Smooth muscle cell (in vitro differentiated cells): Measurements from ENCODE around the gene HOMER3. TPM values are rescaled to one million over a fixed set of nuclear protein-coding genes. Genes with fewer than 3 reads are reported as not detected.

Experiments used
- DNase-seq: peaks from one replicate; lab custom pipeline; 2025; ENCODE audit not compliant: unreplicated experiment; lab: John Stamatoyannopoulos, UW
- H2AFZ ChIP-seq: fragments of 200-600 bp; sonication (generic); 2 replicates; pipeline ENCODE4 v1.6.0; 2016; ENCODE audit warnings: antibody characterized with exemption, low read depth, mild to moderate bottlenecking
- H3F3A ChIP-seq: fragments of 200-600 bp; sonication (generic); 2 replicates; pipeline ENCODE4 v1.6.0; 2017; ENCODE audit warnings: antibody characterized with exemption, low read depth
- H3K27ac ChIP-seq: fragments of 200-600 bp; sonication (generic); 2 replicates; pipeline ENCODE4 v1.5.1; 2016; ENCODE audit warnings: low read depth, mild to moderate bottlenecking
- H3K27me3 ChIP-seq: fragments of 200-600 bp; sonication (generic); 2 replicates; pipeline ENCODE4 v1.6.1; 2016; ENCODE audit warnings: low read depth, mild to moderate bottlenecking
- H3K36me3 ChIP-seq: fragments of 200-600 bp; sonication (generic); 2 replicates; pipeline ENCODE4 v1.5.1; 2016; ENCODE audit warnings: low read depth
- H3K4me1 ChIP-seq: fragments of 200-600 bp; sonication (generic); 2 replicates; pipeline ENCODE4 v1.5.1; 2016; ENCODE audit warnings: low read depth
- H3K4me2 ChIP-seq: fragments of 200-600 bp; sonication (generic); 2 replicates; pipeline ENCODE4 v1.6.0; 2016; ENCODE audit warnings: mild to moderate bottlenecking
- H3K4me3 ChIP-seq: fragments of 200-600 bp; sonication (generic); 2 replicates; pipeline ENCODE4 v1.5.1; 2016; ENCODE audit warnings: mild to moderate bottlenecking
- H3K79me2 ChIP-seq: fragments of 200-600 bp; sonication (generic); 2 replicates; pipeline ENCODE4 v1.6.0; 2016; ENCODE audit warnings: low read depth, mild to moderate bottlenecking
- H3K9ac ChIP-seq: fragments of 200-600 bp; sonication (generic); 2 replicates; pipeline ENCODE4 v1.6.0; 2016; ENCODE audit warnings: low read depth
- H3K9me3 ChIP-seq: fragments of 200-600 bp; sonication (generic); replicated peaks from 2 replicates; pipeline ENCODE4 v1.5.1; 2016; ENCODE audit warnings: low read depth
- H4K20me1 ChIP-seq: fragments of 200-600 bp; sonication (generic); 2 replicates; pipeline ENCODE4 v1.6.0; 2016; ENCODE audit warnings: low read depth
- WGBS: methylation state at CpG from one replicate; pipeline ENCODE4 v1.1.7; 2016; ENCODE audit warnings: low lambda C conversion rate; 5-methylcytosine and 5-hydroxymethylcytosine counted together
- polyA plus RNA-seq: library from polyadenylated mRNA; unstranded; fragments of >200 nt; fragmentation: Nextera tagmentation; extraction: Ambion mirVana; gene quantifications from 2 replicates; pipeline ENCODE4 v1.2.1, GENCODE V29; 2016
- total RNA-seq: library from RNA; depleted of rRNA; stranded (reverse); fragments of >200 nt; gene quantifications from 2 replicates; pipeline ENCODE4 v1.2.3, GENCODE V29; 2014
- TF ChIP-seq, protein P1 (sequence below): fragments of 200-600 bp; sonication (generic); IDR thresholded peaks from 2 replicates; pipeline ENCODE4 v1.5.1; 2017; ENCODE audit warnings: borderline replicate concordance, mild to moderate bottlenecking, antibody characterized with exemption; ENCODE audit not compliant: insufficient read depth, poor library complexity, severe bottlenecking

Gene HOMER3
- total and polyA plus RNA-seq, 2 experiments from 2014 or later, result 37.4 to 88.1 TPM

DNA sequence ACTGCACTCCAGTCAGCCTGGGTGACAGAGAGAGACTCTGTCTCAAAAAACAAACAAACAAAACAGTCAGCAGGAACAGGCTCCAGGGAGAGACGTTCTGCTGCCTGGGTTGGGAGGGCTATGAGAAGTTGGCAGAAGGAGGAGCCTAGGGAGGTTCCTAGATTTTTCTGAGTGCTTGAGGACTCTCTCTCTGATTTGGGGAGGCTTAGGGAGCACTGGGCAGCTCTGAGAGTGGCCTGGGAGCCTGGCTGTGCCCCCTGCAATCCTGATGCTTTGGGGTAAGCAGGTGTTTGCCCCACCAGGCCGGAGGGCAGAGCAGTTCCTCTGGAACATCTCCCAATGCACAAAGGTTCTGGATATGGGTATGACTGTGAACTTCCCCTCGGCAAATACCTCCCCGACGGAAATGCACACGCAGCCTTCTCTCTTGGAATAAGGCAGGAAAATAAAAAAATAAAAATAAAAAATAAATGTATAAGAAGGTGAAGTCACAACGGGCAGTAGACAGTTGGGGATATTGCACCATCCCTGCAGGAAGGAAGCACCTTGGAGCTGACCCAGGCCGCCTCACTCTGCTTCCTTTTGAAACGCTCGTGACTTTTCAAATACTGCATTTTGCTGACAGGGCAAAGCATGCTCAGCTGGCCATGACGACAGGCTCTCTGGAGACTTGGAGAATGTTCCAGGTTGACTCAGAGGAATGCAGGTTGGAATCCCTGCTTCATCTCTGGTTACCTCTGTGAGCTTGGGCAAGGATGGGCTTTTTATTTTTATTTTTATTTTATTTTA is 26.5 kb upstream of the HOMER3 start:
- Histone ChIP-seq H3K4me1 (no peaks in the 10 kb centered on the region), H3F3A (no peaks in the 10 kb centered on the region), H3K9ac (no peak overlapping the region), H3K4me2 (no peak overlapping the region), H3K27me3 (peaks cover 2% of the 10 kb centered on the region), H2AFZ (no peak overlapping the region), H3K9me3 (no peaks in the 10 kb centered on the region), H3K4me3 (no peak overlapping the region), H3K79me2 (no peaks in the 10 kb centered on the region), H3K27ac (no peak overlapping the region), H4K20me1 (no peaks in the 10 kb centered on the region), H3K36me3 (no peaks in the 10 kb centered on the region)
- WGBS, result 82% methylated on average over 11 of the region's 11 CpGs
- TF ChIP-seq, protein P1, sequence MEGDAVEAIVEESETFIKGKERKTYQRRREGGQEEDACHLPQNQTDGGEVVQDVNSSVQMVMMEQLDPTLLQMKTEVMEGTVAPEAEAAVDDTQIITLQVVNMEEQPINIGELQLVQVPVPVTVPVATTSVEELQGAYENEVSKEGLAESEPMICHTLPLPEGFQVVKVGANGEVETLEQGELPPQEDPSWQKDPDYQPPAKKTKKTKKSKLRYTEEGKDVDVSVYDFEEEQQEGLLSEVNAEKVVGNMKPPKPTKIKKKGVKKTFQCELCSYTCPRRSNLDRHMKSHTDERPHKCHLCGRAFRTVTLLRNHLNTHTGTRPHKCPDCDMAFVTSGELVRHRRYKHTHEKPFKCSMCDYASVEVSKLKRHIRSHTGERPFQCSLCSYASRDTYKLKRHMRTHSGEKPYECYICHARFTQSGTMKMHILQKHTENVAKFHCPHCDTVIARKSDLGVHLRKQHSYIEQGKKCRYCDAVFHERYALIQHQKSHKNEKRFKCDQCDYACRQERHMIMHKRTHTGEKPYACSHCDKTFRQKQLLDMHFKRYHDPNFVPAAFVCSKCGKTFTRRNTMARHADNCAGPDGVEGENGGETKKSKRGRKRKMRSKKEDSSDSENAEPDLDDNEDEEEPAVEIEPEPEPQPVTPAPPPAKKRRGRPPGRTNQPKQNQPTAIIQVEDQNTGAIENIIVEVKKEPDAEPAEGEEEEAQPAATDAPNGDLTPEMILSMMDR, result no peak
- DNase-seq, result no peak

- H3K9me3 ChIP-seq, result no peaks in the 10 kb centered on the region
- no peaks in the 10 kb centered on the region for H3K4me1 ChIP-seq
- H3K9ac ChIP-seq, result no peak overlapping the region
- WGBS, result 71% methylated on average over 4 of the region's 4 CpGs
- no peak overlapping the region for H2AFZ ChIP-seq
- no peak overlapping the region for H3K27ac ChIP-seq
- H3K4me3 ChIP-seq, result no peak overlapping the region
- no peak for DNase-seq
- peaks cover 14% of the 10 kb centered on the region for H3K27me3 ChIP-seq
- H4K20me1 ChIP-seq, result no peaks in the 10 kb centered on the region
- H3F3A ChIP-seq, result no peaks in the 10 kb centered on the region
- no peaks in the 10 kb centered on the region for H3K79me2 ChIP-seq
- no peak overlapping the region for H3K4me2 ChIP-seq
- TF ChIP-seq, protein P1, result no peak
- no peaks in the 10 kb centered on the region for H3K36me3 ChIP-seq
These were observed 25.3 kb upstream of the HOMER3 start for GRCh38 chr19:18966307-18966706.

GRCh38 chr19:18964121-18964520 is 23.1 kb upstream of the HOMER3 start:
- Histone ChIP-seq H3K27me3 (peaks cover 19% of the 10 kb centered on the region), H3K4me1 (no peaks in the 10 kb centered on the region), H3K9me3 (no peaks in the 10 kb centered on the region), H3K4me3 (no peak overlapping the region), H3K79me2 (no peaks in the 10 kb centered on the region), H3K36me3 (no peaks in the 10 kb centered on the region), H4K20me1 (no peaks in the 10 kb centered on the region), H3F3A (no peaks in the 10 kb centered on the region), H3K9ac (no peak overlapping the region), H3K4me2 (no peak overlapping the region), H2AFZ (no peak overlapping the region), H3K27ac (no peak overlapping the region)
- TF ChIP-seq, protein P1, result no peak
- WGBS, result 93% methylated on average over 9 of the region's 9 CpGs
- no peak for DNase-seq
